Stimulated activated CD8-positive, alpha-beta memory T cell treated with anti-CD3 and anti-CD28 coated beads, Interleukin-7, amount 100 ng/mL, for 1 hour (primary cell): ENCODE results near the gene RC3H2.
"Not testable (repeated sequence)": the region's sequence is repeated elsewhere in the genome, so short reads cannot be mapped to it uniquely, and the experiment has no call there.

ENCODE experiments used
- DNase-seq, 2 donors: peaks; one replicate each; pipeline ENCODE4 v3.0.0-alpha.2; 2020; ENCODE audit warnings: low read depth in 2 of 2

RC3H2 gene

DNA sequence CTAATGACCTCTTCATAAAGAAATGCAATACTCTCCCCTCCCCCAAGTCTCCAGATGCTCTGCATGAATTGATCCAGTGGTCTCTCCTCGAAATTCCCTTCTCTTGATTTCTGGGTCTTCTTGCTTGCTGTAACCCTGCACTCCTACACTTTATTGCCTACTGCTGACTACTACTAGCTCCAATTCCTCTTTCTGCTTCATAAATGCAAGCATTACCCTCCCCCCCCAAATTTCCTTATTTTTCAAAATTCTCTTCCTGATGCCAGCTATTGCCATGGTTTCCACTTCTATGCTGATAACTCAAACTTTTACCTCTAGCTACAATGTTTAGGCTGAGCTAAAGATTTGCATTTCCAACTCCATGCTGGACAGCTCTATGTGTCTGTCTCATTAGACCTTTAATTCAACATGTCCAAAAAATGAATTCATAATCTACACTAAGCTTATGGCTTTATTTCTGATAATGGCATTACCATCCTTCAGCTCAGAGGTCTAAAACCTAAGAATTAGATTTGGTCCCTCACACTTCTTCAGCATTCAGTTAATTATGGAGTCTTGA lies 24.7 kb upstream of the RC3H2 start:
- no peak for DNase-seq

- DNase-seq, result no peak
These were observed 18.8 kb upstream of the RC3H2 start for GRCh38 chr9:122923947-122924346.

GRCh38 chr9:122922713-122923112 lies 17.6 kb upstream of the RC3H2 start:
- DNase-seq, result no peak

GRCh38 chr9:122918310-122918709 lies 13.2 kb upstream of the RC3H2 start:
- DNase-seq, result no peak

- peak; percentile 23 to 26 for DNase-seq
These were observed 8.0 kb upstream of the RC3H2 start, which contains the start of gene ZBTB6 for GRCh38 chr9:122912964-122913673. Gene ZBTB6 (minus strand): TSS chr9:122913323. CDS start chr9:122912072, 1,251 bp downstream.

DNA sequence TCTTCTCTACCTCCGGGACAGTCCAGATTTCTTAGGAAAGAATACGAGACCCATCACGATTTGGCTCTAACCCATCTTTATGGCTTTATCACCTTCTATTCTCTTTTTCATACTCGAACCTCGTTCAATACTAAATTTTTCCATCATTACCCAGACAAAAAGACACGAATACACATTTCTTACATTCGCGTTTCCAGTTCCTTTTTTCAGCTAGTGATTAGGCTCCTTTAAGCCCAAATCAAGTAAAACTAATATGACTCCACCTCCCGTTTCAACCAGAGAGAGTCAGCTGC lies 7.5 kb upstream of the RC3H2 start:
- DNase-seq, result no peak

DNA sequence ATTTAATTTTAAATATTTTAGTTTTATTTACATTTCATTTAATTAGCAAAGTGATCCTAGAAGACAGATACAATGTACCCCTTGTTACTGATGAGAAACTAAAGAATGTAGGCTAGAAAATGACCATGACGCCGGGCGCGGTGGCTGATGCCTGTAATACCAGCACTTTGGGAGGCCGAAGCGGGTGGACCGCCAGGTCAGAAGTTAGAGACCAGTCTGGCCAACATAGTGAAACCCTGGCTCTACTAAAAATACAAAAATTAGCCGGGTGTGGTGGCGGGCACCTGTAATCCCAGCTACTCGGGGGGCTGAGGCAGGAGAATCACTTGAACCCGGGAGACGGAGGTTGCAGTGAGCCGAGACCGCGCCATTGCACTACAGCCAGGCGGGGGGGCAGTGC lies 963 bp upstream of the RC3H2 start:
- not testable (repeated sequence) for DNase-seq

DNA sequence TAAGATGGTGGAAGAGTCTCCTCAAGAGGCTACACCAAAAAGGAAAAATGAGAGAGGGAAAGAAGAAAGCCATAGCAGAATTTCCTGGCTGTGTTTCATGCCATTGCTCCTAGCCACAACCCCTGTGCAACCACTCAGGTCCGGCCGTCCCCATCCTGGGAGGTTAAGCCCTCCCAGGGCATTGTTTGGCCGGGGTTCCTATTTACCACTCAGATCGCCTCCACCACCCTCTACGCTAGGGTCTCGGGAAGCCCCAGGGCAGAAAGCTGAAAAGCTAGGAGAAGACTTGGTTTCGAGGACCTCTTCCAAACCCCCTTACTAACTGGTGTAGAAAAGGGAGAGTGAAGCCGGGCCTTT lies 715 bp downstream of the RC3H2 start:
- no peak for DNase-seq

- DNase-seq, result no peak
These were observed 4.4 kb downstream of the RC3H2 start for GRCh38 chr9:122900791-122901190.

DNA sequence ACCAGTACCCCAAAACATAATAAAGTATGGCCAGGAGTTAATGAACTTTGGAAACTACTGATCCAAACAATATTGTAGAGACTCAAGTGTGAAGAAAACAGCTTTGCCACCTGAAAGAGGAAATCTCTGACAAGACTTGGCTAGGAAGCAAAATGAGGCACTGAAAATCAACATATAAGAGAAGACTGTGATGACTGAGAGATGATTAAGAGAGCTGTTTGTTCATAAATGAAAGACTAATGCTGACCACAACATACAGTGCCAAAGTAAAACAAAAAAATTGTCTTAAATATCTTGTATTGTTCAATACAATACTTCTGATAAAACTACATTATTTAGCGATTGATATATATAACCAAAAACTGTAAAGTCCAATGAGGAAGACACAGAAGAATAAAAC lies 7.2 kb downstream of the RC3H2 start:
- no peak for DNase-seq

DNA sequence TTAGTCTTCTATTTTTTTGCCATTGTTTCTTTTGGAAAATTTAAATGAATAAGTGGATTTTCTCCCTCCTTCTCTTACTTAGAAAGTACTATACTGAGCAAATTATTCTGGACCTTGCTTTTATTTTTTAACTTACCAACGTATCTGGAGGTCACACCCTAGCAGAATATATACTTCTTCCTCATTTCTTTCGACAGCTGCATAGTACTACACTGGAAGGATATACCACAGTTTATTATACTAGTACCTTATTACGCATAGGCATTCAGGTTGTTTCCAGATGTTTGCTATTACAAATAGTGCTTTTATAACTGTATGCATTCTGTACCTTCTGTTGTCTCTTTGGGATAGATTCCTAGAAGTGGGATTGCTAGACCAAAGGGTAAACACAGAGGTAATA lies 16.7 kb downstream of the RC3H2 start:
- DNase-seq, result no peak

DNA sequence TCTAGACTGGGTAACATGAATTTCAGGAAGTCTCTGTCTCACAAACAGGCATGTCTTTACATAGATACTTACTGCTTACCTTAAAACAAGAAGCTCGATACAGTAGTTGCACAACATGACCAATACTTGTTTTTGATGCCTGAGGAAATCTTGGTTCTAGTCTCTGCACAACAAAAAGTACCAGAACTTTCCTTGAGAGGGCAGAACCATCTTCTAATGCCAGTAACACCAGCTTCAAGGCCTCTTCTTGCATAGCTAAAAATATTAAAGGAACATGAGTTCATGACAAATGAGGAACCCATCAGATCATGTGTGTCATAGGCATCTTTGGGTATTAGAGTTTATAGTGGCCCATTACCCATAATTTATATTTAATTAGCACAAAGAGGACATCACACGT lies 22.0 kb downstream of the RC3H2 start:
- DNase-seq, result no peak

DNA sequence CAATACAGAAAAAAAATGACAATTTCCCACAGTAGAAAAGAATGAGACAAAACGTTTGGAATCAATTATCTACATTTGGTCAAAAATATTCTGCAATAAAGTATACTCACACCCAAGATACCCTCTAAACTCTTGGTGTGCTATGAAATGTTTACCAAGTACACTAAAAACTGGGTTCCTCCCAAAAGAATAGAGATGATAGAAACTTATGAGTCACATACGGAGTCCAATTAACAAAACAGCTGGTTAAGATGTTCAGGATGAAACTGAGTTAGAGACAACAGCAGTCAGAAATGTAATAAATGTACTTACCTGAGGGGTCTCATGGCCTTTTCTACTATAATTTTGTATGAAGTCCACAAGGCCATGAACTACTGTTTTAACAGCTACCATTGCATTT lies 25.7 kb downstream of the RC3H2 start:
- no peak for DNase-seq

DNA sequence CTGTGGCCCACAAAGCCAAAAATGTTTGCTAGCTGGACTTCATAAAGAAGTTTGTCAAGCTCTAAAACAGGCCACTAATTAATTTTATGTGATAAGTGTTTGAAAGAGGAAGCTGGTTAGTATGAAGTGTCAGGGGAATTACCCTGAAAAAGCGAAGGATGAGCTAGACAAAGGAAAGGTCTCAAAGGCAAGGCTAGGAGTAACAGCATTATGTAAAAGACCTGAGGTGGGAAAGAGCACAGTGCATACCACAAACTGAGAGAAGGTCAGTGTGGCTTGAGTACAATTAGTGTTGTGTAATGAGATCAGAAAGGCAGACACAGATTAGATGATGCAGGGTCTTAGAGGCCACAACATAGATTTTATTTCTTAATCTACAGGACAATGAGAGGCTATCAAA lies 29.6 kb downstream of the RC3H2 start:
- no peak for DNase-seq

DNA sequence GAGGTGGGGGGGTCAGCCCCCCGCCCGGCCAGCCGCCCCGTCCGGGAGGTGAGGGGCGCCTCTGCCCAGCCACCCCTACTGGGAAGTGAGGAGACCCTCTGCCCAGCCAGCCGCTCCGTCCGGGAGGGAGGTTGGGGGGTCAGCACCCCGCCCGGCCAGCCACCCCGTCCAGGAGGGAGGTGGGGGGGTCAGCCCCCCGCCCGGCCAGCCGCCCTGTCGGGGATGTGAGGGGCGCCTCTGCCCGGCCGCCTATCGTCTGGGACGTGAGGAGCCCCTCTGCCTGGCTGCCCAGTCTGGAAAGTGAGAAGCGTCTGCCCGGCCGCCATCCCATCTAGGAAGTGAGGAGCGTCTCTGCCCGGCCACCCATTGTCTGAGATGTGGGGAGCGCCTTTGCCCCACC lies 37.9 kb downstream of the RC3H2 start:
- not testable (repeated sequence) for DNase-seq

DNA sequence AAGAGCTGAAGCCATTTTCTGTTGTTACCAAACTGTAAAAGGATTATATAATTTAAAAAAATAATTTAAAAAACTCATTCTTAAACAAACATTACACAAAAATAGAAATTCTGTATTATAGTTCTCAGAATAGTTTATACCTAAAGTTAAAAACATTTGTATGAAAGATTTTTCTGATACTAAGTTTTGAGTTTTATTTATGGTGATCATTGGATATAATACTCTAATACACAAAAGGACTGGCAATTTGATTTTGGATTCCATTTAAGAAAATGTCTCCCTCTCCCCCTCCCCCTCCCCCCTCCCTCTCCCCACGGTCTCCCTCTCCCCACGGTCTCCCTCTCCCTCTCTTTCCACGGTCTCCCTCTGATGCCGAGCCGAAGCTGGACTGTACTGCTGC lies 39.1 kb downstream of the RC3H2 start:
- no peak for DNase-seq

DNA sequence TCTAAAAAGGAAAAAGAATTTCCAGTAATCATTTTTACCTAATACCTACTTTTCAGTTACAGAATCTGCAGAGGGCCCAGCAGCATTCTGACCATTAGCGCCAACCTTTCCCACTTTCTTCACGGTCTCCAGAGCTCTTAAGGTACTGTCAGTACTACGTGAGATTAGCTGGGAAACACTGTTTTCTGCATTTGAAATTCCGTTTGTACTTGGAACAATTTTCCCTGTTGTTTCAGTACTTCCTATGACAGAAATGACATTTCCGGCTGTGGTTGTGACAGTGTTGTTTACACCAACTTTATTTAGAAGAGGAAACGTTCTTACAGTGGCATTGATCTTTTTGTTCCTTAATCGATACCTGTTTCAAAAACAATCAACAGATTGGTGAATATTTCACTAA lies 39.9 kb downstream of the RC3H2 start:
- no peak for DNase-seq

- no peak for DNase-seq
These were observed 41.8 kb downstream of the RC3H2 start for GRCh38 chr9:122863407-122863806.

DNA sequence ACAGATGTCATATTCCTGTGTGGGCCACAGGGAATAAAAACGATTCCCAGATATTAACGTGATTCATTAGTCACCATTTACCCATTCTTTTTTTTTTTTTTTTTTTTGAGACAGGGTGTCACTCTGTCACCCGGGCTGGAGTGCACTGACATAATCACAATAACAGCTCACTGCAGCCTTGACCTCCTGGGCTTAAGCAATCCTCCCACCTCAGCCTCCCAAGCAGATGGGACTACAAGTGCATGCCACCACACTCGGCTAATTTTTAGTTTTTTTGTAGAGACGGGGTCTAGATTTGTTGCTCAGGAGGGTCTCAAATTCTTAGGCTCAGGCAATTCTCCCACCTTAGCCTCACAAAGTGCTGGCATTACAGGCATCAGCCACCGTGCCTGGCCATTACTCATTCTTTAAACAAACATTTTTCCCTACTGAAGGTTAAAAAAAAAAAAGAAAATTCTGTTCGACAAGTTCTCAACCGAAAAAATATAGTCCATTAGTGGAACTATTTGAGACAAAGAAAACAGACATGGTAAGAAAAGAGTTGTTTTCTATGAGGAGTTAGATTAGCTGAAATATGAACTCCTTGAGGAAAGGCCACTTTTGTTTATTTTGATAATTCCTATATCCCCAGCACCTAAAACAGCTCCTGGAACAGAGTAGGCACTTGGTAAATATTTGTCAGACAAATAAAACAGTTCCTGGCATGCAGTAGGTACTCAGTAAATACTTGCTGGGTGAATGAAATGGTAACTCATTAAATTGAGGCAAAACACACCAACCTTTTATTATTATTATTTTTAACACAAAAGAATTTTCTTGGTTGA lies 44.6 kb downstream of the RC3H2 start:
- no peak for DNase-seq

DNA sequence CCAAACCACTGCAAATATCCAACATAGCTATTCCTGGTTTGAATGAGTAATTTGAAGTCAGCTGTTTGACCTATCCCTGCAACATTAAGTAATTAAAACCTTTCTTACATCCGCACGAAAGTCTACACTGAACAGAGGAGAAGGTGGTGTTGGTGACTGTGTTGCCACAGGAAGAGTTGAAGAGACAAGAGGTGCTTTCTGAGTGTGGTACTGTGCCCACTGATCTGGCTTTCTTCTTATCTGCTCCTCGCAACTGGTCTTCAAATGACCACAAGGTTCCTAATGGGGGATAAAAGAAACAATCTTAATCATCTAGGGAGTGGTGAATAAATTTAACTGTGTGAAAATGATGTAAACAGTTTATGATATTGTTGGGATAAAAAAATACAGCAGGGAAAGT lies 47.3 kb downstream of the RC3H2 start:
- DNase-seq, result no peak

GRCh38 chr9:122852085-122852786 lies 52.9 kb downstream of the RC3H2 start:
- DNase-seq, result not testable (repeated sequence)

GRCh38 chr9:122848256-122848943 lies 56.8 kb downstream of the RC3H2 start:
- no peak for DNase-seq
